B cell (primary cell): ENCODE results near the gene ST6GALNAC2. TPM values are rescaled to one million over a fixed set of nuclear protein-coding genes. Genes with fewer than 3 reads are reported as not detected.

Experiments
- ATAC-seq: fragments of 200-7000 bp; cut with Tn5 transposase; one replicate; pipeline ENCODE4 v1.10.0; 2021; ENCODE audit warnings: low read depth, mild to moderate bottlenecking, moderate number of reproducible peaks, moderate library complexity
- CTCF ChIA-PET: fragments of 350-600 bp; sonication (Branson Sonifier 250); formaldehyde crosslinking; loops from one replicate; lab custom pipeline; 2021; ENCODE audit warnings: antibody characterized with exemption, inconsistent platforms; lab: Charles Lee
- POLR2A ChIA-PET: fragments of 350-600 bp; sonication (Branson Sonifier 250); formaldehyde crosslinking; loops from one replicate; lab custom pipeline; 2021; ENCODE audit warnings: antibody characterized with exemption; lab: Charles Lee
- DNase-seq: peaks from one replicate; pipeline ENCODE4 v3.0.0; 2013
- H2AFZ ChIP-seq: 2 replicates; pipeline ENCODE4 v1.6.1; 2012; ENCODE audit warnings: mild to moderate bottlenecking, low read depth, low read length; ENCODE audit not compliant: insufficient read depth, poor library complexity, severe bottlenecking
- H3K27ac ChIP-seq, 2 donors: 1 replicate in 1 of 2; 2 replicates in 1 of 2; pipeline ENCODE4 v1.5.1; 2012 to 2013; ENCODE audit warnings: low read length in 2 of 2, mild to moderate bottlenecking in 2 of 2, moderate library complexity in 1 of 2
- H3K27me3 ChIP-seq, 4 experiments: fragments of 200-600 bp in 1 of 4; sonication (generic) in 1 of 4; replicated peaks in 1 of 4; 1 replicate in 2 of 4; 2 replicates in 2 of 4; pipeline versions ENCODE4 v1.6.1 to v1.7.0; 2013 to 2016; ENCODE audit warnings: low read length in 3 of 4, mild to moderate bottlenecking in 2 of 4, mixed read lengths in 1 of 4, moderate library complexity in 1 of 4; ENCODE audit not compliant: insufficient read depth in 4 of 4, control insufficient read depth in 3 of 4; ENCODE audit errors: control extremely low read depth in 1 of 4
- H3K36me3 ChIP-seq, 2 experiments: replicated peaks in 1 of 2; 1 replicate in 1 of 2; 2 replicates in 1 of 2; pipeline versions ENCODE4 v1.6.1 to v1.7.1; 2013; ENCODE audit warnings: low read length in 1 of 2; ENCODE audit not compliant: insufficient read depth in 2 of 2, control insufficient read depth in 1 of 2; ENCODE audit errors: control extremely low read depth in 1 of 2, extremely low read depth in 1 of 2
- H3K4me1 ChIP-seq, 2 donors: fragments of 200-600 bp in 1 of 2; sonication (generic) in 1 of 2; 1 replicate in 1 of 2; 2 replicates in 1 of 2; pipeline versions ENCODE4 v1.5.1 to v1.6.1; 2013 to 2017; ENCODE audit warnings: low read length in 2 of 2; ENCODE audit not compliant: control insufficient read depth in 2 of 2, insufficient read depth in 2 of 2
- H3K4me2 ChIP-seq: replicated peaks from 2 replicates; pipeline ENCODE3; 2012; ENCODE audit warnings: mild to moderate bottlenecking, low read depth, low read length; ENCODE audit not compliant: poor library complexity, severe bottlenecking
- H3K4me3 ChIP-seq, 5 experiments: fragments of 200-600 bp in 1 of 5; sonication (generic) in 1 of 5; 1 replicate in 3 of 5; 2 replicates in 2 of 5; pipeline versions ENCODE4 v1.5.1 to v1.7.0; 2011 to 2016; ENCODE audit warnings: low read length in 4 of 5, mild to moderate bottlenecking in 4 of 5, low read depth in 2 of 5, control low read depth in 1 of 5, moderate library complexity in 1 of 5; ENCODE audit not compliant: insufficient read depth in 1 of 5; ENCODE audit errors: control extremely low read depth in 1 of 5, extremely low read depth in 1 of 5
- H3K79me2 ChIP-seq: fragments of 200-600 bp; sonication (generic); one replicate; pipeline ENCODE4 v1.6.0; 2016; ENCODE audit warnings: low read length; ENCODE audit not compliant: control insufficient read depth, insufficient read depth
- H3K9ac ChIP-seq: fragments of 200-600 bp; sonication (generic); 2 replicates; pipeline ENCODE4 v1.6.1; 2017; ENCODE audit warnings: mild to moderate bottlenecking, low read length, moderate library complexity
- H3K9me3 ChIP-seq, 3 donors: one replicate each; pipeline versions ENCODE4 v1.6.1 to v1.7.1; 2013; ENCODE audit warnings: low read length in 2 of 3; ENCODE audit not compliant: control insufficient read depth in 2 of 3, insufficient read depth in 1 of 3; ENCODE audit errors: control extremely low read depth in 1 of 3
- H4K20me1 ChIP-seq: 2 replicates; pipeline ENCODE4 v1.6.0; 2012; ENCODE audit warnings: mild to moderate bottlenecking, low read length; ENCODE audit not compliant: insufficient read depth, control insufficient read depth, poor library complexity, severe bottlenecking
- H3K27ac Mint-ChIP-seq: one replicate; pipeline ENCODE4 v1.8.0; 2021; ENCODE audit warnings: mixed read lengths
- H3K27me3 Mint-ChIP-seq: one replicate; pipeline ENCODE4 v1.8.0; 2021; ENCODE audit warnings: mixed read lengths
- H3K4me1 Mint-ChIP-seq: one replicate; pipeline ENCODE4 v1.8.0; 2021; ENCODE audit warnings: mixed read lengths
- H3K4me3 Mint-ChIP-seq: one replicate; pipeline ENCODE4 v1.8.0; 2021; ENCODE audit warnings: mixed read lengths
- H3K9me3 Mint-ChIP-seq: one replicate; pipeline ENCODE4 v1.8.0; 2022; ENCODE audit warnings: mixed read lengths; ENCODE audit not compliant: insufficient read depth
- EZH2 ChIP-seq: IDR thresholded peaks from 2 replicates; pipeline ENCODE4 v1.6.1; 2012; ENCODE audit warnings: borderline replicate concordance, low read depth, mild to moderate bottlenecking, moderate library complexity, low read length; ENCODE audit not compliant: insufficient read depth, poor library complexity, severe bottlenecking
- WGBS: methylation state at CpG from one replicate; pipeline ENCODE4 v1.1.5; 2013; ENCODE audit warnings: missing lambda C conversion rate; ENCODE audit not compliant: insufficient coverage; 5-methylcytosine and 5-hydroxymethylcytosine counted together
- intact Hi-C: fragments of 100-400 bp; cut with micrococcal nuclease; formaldehyde crosslinking; loops from one replicate; pipeline ENCODE4 v1.10.0; 2022
- polyA plus RNA-seq: library from polyadenylated mRNA; depleted of rRNA; stranded (reverse); fragments of >200 nt; gene quantifications from 2 replicates; pipeline ENCODE4 v1.2.3, GENCODE V29; 2012
- total RNA-seq, 2 donors: library from RNA; stranded (reverse); fragments of 120-200 nt in 1 of 2; gene quantifications; 1 replicate in 1 of 2; 2 replicates in 1 of 2; pipeline versions ENCODE4 v1.2.3 to v1.2.4, GENCODE V29; 2013 to 2022
- TF ChIP-seq, protein P1 (sequence below): fragments of 200-600 bp; IDR thresholded peaks from one replicate; pipeline ENCODE4 v1.8.0; 2022; ENCODE audit warnings: antibody characterized with exemption, mild to moderate bottlenecking

ST6GALNAC2 gene
- total and polyA plus RNA-seq, 2 donors (not counting 1 experiment from before 2014, with no cell fraction given) = 0.58 to 2.7 TPM

DNA sequence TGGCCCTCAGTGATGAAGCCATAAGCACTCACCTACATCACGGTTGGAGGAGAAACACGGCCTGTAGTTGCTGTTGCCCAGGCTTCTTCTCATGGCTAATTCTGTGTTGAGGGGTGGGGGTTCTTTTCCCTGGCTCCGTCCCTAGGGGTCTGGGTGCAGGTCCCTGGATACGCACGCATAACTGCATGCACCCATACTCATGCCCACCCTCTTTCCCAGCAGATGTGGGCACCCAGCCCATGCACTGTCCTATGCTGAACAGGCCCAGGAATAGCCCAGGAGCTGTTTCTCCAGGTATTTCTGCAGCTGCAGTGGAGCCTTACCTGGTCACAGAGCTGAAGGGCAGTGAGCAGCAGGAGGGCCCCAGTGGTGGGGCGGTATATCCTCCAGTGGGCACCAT lies 39.8 kb upstream of the ST6GALNAC2 start:
- Histone ChIP-seq H3K36me3 (no peaks in the 10 kb centered on the region), H3K79me2 (no peaks in the 10 kb centered on the region), H3K9me3 (no peaks in the 10 kb centered on the region), H3K4me3 (no peak overlapping the region), H3K4me2 (no peak overlapping the region), H2AFZ (no peak overlapping the region), H4K20me1 (no peaks in the 10 kb centered on the region), H3K27ac (no peak overlapping the region), H3K27me3 (peaks cover 0 to 12% (median 1%) of the 10 kb centered on the region in 4 experiments), H3K9ac (no peak overlapping the region), H3K4me1 (peaks cover 0 to 3% of the 10 kb centered on the region in 2 donors)
- intact Hi-C loops = no loop called here
- Mint-ChIP-seq H3K27ac (no peak overlapping the region), H3K9me3 (no peaks in the 10 kb centered on the region), H3K4me1 (peaks cover 2% of the 10 kb centered on the region), H3K27me3 (peaks cover 18% of the 10 kb centered on the region), H3K4me3 (no peak overlapping the region)
- TF ChIP-seq, protein P1, sequence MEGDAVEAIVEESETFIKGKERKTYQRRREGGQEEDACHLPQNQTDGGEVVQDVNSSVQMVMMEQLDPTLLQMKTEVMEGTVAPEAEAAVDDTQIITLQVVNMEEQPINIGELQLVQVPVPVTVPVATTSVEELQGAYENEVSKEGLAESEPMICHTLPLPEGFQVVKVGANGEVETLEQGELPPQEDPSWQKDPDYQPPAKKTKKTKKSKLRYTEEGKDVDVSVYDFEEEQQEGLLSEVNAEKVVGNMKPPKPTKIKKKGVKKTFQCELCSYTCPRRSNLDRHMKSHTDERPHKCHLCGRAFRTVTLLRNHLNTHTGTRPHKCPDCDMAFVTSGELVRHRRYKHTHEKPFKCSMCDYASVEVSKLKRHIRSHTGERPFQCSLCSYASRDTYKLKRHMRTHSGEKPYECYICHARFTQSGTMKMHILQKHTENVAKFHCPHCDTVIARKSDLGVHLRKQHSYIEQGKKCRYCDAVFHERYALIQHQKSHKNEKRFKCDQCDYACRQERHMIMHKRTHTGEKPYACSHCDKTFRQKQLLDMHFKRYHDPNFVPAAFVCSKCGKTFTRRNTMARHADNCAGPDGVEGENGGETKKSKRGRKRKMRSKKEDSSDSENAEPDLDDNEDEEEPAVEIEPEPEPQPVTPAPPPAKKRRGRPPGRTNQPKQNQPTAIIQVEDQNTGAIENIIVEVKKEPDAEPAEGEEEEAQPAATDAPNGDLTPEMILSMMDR = no peak
- TF ChIP-seq EZH2 = no peak
- WGBS = 98% methylated on average over 4 of the region's 6 CpGs
- ChIA-PET POLR2A (interaction anchor here (0.6 kb wide), 1 partner anchor 337 kb away, joined by 3 read pairs; no protein-coding TSS in a partner anchor), CTCF (interaction anchor here (0.7 to 6.7 kb wide), 12 partner anchors 8 to 321 kb away, joined by 3 to 89 read pairs (median 14); partner anchors contain the start of gene ST6GALNAC2)
- ATAC-seq (no peak), DNase-seq (no peak)

DNA sequence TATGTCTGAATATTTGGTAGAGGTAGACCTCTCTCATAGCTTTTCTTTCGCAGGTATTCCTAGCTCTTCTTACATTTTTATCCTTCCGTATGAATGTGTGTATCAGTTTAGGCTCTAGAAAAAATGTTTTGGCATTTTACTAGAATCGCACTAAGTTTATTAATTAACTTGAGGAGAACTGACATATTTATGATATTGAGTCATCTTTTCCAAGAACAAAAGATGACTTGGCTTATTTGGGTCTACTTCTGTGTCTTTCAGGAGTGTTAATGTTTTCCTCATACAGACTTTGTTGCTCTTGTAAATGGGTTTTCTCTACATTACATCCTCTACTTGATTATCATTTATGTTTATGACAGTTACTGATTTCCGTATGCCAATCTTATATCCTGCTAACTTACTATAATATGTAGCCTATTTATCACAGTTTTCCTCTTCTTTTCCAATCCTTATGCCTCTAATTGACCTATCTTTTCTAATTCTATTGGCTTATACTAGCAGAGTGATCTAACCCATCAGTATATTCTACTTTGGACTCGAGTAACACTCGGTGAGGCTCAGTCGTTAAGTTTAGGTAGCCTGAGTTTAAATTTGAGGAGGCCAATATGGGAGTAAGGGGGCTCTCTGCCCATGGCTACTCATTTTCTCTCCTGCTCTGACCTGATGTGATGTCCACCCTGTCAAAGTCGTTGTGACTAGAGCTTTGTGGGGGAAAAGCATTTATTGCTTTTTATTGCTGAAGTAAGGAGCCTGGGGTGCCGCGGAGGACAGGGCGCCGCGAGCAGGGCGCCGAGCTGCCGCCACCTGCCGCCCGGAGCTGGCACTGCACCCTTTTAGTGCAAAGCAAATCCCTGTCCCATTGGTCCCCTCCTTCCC lies 37.8 kb upstream of the ST6GALNAC2 start:
- Mint-ChIP-seq H3K9me3 (no peaks in the 10 kb centered on the region), H3K4me1 (peaks cover 2% of the 10 kb centered on the region), H3K4me3 (no peak overlapping the region), H3K27ac (no peak overlapping the region), H3K27me3 (peaks cover 14% of the 10 kb centered on the region)
- H3K79me2 ChIP-seq = no peaks in the 10 kb centered on the region
- H3K4me1 ChIP-seq = peaks cover 0 to 3% of the 10 kb centered on the region in 2 donors
- H4K20me1 ChIP-seq = no peaks in the 10 kb centered on the region
- DNase-seq (peak; percentile 83), ATAC-seq (peak; percentile 94)
- H3K36me3 ChIP-seq = no peaks in the 10 kb centered on the region
- no peak overlapping the region for H3K27ac ChIP-seq
- no peak overlapping the region for H3K4me2 ChIP-seq
- H3K9ac ChIP-seq = no peak overlapping the region
- peaks cover 0 to 12% (median 1%) of the 10 kb centered on the region in 4 experiments for H3K27me3 ChIP-seq
- intact Hi-C loops = loop anchor here (1.0 to 5.0 kb wide), 3 partner anchors 66 to 321 kb away; no protein-coding TSS in a partner anchor
- H3K9me3 ChIP-seq = no peaks in the 10 kb centered on the region
- no peak overlapping the region for H2AFZ ChIP-seq
- no peak overlapping the region for H3K4me3 ChIP-seq
- WGBS = 0% methylated on average over 6 of the region's 18 CpGs
- TF ChIP-seq, protein P1 = peak; percentile 100
- no peak for TF ChIP-seq EZH2
- ChIA-PET POLR2A (interaction anchor here (0.8 to 1.4 kb wide), 3 partner anchors 38 to 66 kb away, joined by 3 to 4 read pairs (median 3); partner anchors contain the start of gene ST6GALNAC2), CTCF (interaction anchor here (0.6 to 6.7 kb wide), 44 partner anchors 9 to 1689 kb away, joined by 3 to 89 read pairs (median 4); partner anchors contain the start of genes AANAT and ST6GALNAC2)
